GM12801 (cell line): Measurements from ENCODE around the gene ANKRD45.

ENCODE experiments used
- CTCF ChIP-seq: IDR thresholded peaks from one replicate; pipeline ENCODE4 v1.5.1; 2011; ENCODE audit warnings: control low read depth; ENCODE audit not compliant: insufficient read length; ENCODE audit errors: extremely low read depth

The ANKRD45 gene

GRCh38 chr1:173660306-173660705 is 9.3 kb downstream of the ANKRD45 start:
- TF ChIP-seq CTCF = no peak

- TF ChIP-seq CTCF = no peak
These were observed 20.6 kb downstream of the ANKRD45 start for GRCh38 chr1:173648880-173649605.

GRCh38 chr1:173646656-173647055 is 23.0 kb downstream of the ANKRD45 start:
- TF ChIP-seq CTCF = no peak

GRCh38 chr1:173639102-173639501 is 30.5 kb downstream of the ANKRD45 start:
- no peak for TF ChIP-seq CTCF

- TF ChIP-seq CTCF = no peak
These were observed 31.3 kb downstream of the ANKRD45 start for GRCh38 chr1:173638043-173639021.

- no peak for TF ChIP-seq CTCF
These were observed 34.5 kb downstream of the ANKRD45 start, which contains the start of gene TEX50 for GRCh38 chr1:173635116-173635515. Gene TEX50 (plus strand): TSS chr1:173635338. CDS start chr1:173635522, 184 bp downstream.

GRCh38 chr1:173628888-173629287 is 40.8 kb downstream of the ANKRD45 start:
- no peak for TF ChIP-seq CTCF
